ENCODE measurements around the gene P2RX2. TPM values are rescaled to one million over a fixed set of nuclear protein-coding genes. Genes with fewer than 3 reads are reported as not detected.

The P2RX2 gene
- total and polyA plus RNA-seq, 2 experiments from 2014 or later, result 1.1 to 1.7 TPM

GRCh38 chr12:132600048-132601032 is 18.2 kb upstream of the P2RX2 start:
- Histone ChIP-seq H3K79me2 (replicated peaks; ENCODE audit: insufficient read depth) (no peaks in the 10 kb centered on the region), H3K27ac (ENCODE audit: low read depth) (no peak overlapping the region), H3K36me3 (ENCODE audit: insufficient read depth) (no peaks in the 10 kb centered on the region), H3K4me3 (peak overlapping the region; percentile 34; the same call in 1 of the 2 replicates), H3K4me1 (ENCODE audit: insufficient read depth) (peaks cover 3% of the 10 kb centered on the region; the same call in 1 of the 2 replicates), H4K20me1 (replicated peaks; ENCODE audit: insufficient read depth) (no peaks in the 10 kb centered on the region), H3K27me3 (ENCODE audit: insufficient read depth) (peaks cover 65% of the 10 kb centered on the region), H3K4me2 (peak overlapping the region; percentile 61; the same call in 1 of the 2 replicates), H3F3A (replicated peaks; ENCODE audit: low read depth) (peaks cover 26% of the 10 kb centered on the region), H2AFZ (peak overlapping the region; percentile 83; the same call in 1 of the 2 replicates), H3K9me2 (ENCODE audit: insufficient read depth) (no peaks in the 10 kb centered on the region)
- H3K27ac Mint-ChIP-seq, result no peak overlapping the region
- peaks cover 8% of the 10 kb centered on the region for H3K9me3 Mint-ChIP-seq
- DNase-seq (ENCODE audit: low spot score) (peak; percentile 88), ATAC-seq (peak; percentile 73)
- peaks cover 69% of the 10 kb centered on the region for H3K27me3 Mint-ChIP-seq (ENCODE audit: insufficient read depth, low read depth, poor library complexity)
- peak overlapping the region; percentile 57 for H3K4me3 Mint-ChIP-seq
- TF ChIP-seq, protein P1, sequence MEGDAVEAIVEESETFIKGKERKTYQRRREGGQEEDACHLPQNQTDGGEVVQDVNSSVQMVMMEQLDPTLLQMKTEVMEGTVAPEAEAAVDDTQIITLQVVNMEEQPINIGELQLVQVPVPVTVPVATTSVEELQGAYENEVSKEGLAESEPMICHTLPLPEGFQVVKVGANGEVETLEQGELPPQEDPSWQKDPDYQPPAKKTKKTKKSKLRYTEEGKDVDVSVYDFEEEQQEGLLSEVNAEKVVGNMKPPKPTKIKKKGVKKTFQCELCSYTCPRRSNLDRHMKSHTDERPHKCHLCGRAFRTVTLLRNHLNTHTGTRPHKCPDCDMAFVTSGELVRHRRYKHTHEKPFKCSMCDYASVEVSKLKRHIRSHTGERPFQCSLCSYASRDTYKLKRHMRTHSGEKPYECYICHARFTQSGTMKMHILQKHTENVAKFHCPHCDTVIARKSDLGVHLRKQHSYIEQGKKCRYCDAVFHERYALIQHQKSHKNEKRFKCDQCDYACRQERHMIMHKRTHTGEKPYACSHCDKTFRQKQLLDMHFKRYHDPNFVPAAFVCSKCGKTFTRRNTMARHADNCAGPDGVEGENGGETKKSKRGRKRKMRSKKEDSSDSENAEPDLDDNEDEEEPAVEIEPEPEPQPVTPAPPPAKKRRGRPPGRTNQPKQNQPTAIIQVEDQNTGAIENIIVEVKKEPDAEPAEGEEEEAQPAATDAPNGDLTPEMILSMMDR (conservative IDR thresholded peaks at IDR 0.05; ENCODE audit: low read depth in 2 of 2), result peak; percentile 59 to 83
- no peak for TF ChIP-seq ZNF331 (CRISPR knock-in tag; IDR thresholded peaks at IDR 0.05; ENCODE audit: low read depth)
- TF ChIP-seq EZH2 (IDR thresholded peaks at IDR 0.05; ENCODE audit: low read depth, unreplicated experiment), result no peak
- no peak for TF ChIP-seq STAT1 (IDR thresholded peaks at IDR 0.05; ENCODE audit: unreplicated experiment)
- TF ChIP-seq POLR2AphosphoS5 (IDR thresholded peaks at IDR 0.05; ENCODE audit: low read depth), result no peak
- peaks cover 18% of the 10 kb centered on the region for H3K4me1 Mint-ChIP-seq
- no peaks in the 10 kb centered on the region for H3K36me3 Mint-ChIP-seq (ENCODE audit: low read depth)

- Mint-ChIP-seq H3K36me3 (ENCODE audit: low read depth) (no peaks in the 10 kb centered on the region), H3K4me3 (peak overlapping the region; percentile 26; the same call in 1 of the 3 replicates), H3K27ac (no peak overlapping the region), H3K4me1 (peaks cover 18% of the 10 kb centered on the region), H3K9me3 (peaks cover 8% of the 10 kb centered on the region), H3K27me3 (ENCODE audit: insufficient read depth, low read depth, poor library complexity) (peaks cover 64% of the 10 kb centered on the region)
- H3K79me2 ChIP-seq (replicated peaks; ENCODE audit: insufficient read depth), result no peaks in the 10 kb centered on the region
- DNase-seq (ENCODE audit: low spot score), result no peak
- H3K27ac ChIP-seq (ENCODE audit: low read depth), result no peak overlapping the region
- H3K9me2 ChIP-seq (ENCODE audit: insufficient read depth), result no peaks in the 10 kb centered on the region
- no peak overlapping the region for H2AFZ ChIP-seq
- peaks cover 24% of the 10 kb centered on the region for H3F3A ChIP-seq (replicated peaks; ENCODE audit: low read depth)
- H3K4me2 ChIP-seq, result no peak overlapping the region
- H3K36me3 ChIP-seq (ENCODE audit: insufficient read depth), result no peaks in the 10 kb centered on the region
- H3K27me3 ChIP-seq (ENCODE audit: insufficient read depth), result peaks cover 62% of the 10 kb centered on the region
- H3K4me3 ChIP-seq, result no peak overlapping the region
- no peak for ATAC-seq
- H4K20me1 ChIP-seq (replicated peaks; ENCODE audit: insufficient read depth), result no peaks in the 10 kb centered on the region
- H3K4me1 ChIP-seq (ENCODE audit: insufficient read depth), result peaks cover 3% of the 10 kb centered on the region; the same call in 1 of the 2 replicates
- no peak for TF ChIP-seq EZH2phosphoT487 (IDR thresholded peaks at IDR 0.05; ENCODE audit: unreplicated experiment)
- no peak for TF ChIP-seq ZNF331 (CRISPR knock-in tag; IDR thresholded peaks at IDR 0.05; ENCODE audit: low read depth)
- TF ChIP-seq, protein P1 (conservative IDR thresholded peaks at IDR 0.05; ENCODE audit: low read depth in 2 of 2), result no peak
- no peak for TF ChIP-seq REST (IDR thresholded peaks at IDR 0.05; ENCODE audit: unreplicated experiment)
These were observed 17.2 kb upstream of the P2RX2 start for GRCh38 chr12:132601171-132601883.
